Pons (tissue), 1 donor: ENCODE data around the gene PPP1R7.

Experiments
- DNase-seq: peaks from one replicate; pipeline ENCODE4 v3.0.0-alpha.2; 2016; ENCODE audit warnings: low spot score

Gene PPP1R7

DNA sequence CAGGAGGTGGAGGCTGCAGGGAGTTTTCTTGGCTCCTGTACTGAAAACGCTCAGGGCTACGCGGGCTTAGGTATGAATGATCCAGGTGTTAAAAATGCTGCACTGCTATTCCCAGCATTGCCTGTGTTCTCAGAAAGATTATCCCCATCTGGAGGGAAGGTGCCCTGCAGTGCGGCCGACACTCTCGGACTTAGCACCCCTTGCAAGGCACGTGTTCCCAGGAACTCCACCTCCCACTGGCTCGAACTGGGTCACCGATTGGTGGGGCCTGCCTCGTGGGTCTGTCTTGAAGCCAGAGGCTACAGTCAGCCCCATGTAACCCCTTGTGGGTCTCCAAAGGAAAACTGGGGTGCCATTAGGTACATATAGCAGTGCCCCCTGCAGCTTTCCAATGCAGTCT, 63.9 kb downstream of the PPP1R7 start:
- DNase-seq: no peak

DNA sequence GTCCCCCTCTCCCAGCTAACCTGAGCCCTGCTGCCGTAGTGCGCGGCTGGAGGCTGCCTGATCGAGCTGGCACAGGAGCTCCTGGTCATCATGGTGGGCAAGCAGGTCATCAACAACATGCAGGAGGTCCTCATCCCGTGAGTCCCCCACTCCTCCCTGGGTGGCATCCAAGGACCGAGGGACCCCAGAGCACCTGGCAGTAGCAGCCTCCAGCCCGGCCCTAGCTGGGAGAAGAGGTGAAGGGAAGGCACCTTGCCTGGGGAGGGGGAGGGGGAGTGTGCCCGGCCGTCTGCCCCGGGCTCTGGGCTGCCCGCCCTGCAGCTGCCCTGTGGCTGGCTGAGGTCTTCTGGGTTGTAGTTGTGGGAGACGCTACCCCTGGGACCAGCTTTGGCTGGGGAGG, 64.5 kb downstream of the PPP1R7 start:
- DNase-seq: no peak

DNA sequence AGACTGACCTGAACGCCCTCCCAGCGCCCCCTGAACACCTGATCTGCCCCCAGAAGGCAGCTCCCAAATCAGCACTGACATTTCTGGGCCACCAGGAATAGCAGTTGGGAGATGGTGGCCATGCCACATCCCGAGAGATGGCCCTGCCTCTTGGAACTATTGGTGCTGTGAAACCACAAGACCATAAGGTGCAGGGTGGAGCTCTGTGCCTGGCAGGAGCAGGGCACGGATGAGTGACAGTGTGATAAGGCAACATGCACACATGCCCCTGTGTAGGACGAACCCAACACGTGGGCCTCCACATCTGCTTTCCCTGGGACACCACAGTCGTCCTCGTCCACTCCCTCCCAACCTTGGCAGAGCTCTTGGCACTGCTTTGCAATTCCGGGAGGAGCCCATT, 65.2 kb downstream of the PPP1R7 start:
- no peak for DNase-seq

DNA sequence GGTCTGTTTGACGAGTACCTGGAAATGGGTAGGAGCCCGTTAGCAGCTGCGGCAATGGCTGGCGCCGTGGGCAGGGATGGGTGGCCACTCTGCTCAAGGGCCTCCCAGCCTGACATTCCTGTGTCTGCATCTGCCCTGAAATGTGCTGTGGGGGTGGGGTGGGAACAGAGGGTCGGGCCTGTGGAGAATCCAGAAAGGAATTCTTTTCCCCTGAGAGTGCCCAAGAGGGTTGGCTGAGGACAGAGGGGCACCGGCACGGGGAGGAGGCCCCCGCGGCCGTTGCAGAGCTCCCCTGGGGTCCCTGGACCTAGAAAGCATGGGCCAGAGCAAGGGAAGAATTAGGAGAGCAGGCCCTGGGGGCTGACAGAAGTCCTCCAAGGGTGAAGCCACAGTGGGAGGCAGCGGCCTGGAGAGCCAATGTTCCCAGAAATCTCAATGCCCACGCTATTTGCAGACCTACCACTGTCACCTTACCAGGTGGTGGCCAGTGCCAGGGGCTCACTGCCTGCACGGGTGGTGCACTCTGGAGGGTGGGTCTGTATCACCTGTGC, 66.0 kb downstream of the PPP1R7 start:
- no peak for DNase-seq

DNA sequence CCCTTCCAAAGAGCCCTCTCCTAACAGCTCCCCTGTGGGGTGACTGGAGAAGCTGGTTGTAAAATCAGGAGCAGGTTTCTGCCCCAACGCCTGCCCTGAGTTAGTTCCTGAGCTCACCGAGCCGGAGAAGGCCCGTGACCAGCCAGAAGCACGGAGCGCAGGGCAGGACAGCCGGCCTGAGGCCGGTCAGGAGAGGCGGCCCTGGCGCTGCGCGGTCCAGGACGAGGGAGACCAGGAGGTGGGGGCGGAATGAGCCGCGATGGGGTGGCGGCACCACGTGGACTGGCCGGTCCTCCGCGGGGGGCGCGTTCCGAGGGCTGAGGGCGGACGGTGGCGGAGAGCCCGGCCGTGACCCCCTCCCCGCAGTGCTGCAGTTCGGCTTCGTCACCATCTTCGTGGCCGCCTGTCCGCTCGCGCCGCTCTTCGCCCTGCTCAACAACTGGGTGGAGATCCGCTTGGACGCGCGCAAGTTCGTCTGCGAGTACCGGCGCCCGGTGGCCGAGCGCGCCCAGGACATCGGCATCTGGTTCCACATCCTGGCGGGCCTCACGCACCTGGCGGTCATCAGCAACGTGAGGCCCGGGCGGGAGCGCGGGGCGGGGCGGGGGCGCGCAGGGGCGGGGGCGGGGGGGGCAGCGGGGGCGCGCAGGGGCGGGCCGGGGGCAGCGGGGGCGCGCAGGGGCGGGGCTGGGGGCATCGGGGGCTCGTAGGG, 67.2 kb downstream of the PPP1R7 start:
- DNase-seq: peak; percentile 54

DNA sequence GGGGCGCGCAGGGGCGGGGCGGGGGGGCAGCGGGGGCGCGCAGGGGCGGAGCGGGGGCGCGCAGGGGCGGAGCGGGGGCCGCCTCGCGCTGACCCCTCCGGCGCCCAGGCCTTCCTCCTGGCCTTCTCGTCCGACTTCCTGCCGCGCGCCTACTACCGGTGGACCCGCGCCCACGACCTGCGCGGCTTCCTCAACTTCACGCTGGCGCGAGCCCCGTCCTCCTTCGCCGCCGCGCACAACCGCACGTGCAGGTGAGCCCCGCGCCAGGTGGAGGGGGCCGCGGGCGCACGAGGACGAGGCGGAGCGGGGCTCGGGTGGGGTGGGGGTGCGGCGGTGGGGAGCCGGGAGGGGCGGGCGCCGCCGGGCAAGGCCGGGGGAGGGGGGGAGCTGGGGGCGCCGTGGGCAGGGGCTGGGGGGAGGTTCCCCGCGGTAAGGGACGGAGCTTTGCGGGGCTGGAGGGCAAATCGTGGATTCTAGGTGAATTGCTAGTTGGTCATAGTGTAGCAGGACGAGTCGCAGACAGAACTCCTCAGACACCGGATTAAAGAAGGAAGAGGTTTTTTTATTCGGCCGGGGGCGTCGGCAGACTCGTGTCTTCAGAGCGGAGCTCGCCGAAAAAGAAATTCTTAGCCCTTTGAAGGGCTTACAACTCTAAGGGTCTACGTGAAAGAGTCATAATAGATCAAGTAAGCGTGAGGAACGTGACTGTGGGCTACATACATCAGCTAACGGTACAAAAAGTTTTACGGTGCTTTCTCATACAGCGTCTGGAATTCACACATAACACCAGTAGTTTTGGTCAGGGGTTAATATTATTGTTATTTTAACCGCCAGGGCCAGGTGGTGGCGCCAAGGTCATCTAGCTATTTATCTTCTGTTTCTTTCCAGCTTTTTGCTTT, 68.1 kb downstream of the PPP1R7 start:
- DNase-seq: no peak

DNA sequence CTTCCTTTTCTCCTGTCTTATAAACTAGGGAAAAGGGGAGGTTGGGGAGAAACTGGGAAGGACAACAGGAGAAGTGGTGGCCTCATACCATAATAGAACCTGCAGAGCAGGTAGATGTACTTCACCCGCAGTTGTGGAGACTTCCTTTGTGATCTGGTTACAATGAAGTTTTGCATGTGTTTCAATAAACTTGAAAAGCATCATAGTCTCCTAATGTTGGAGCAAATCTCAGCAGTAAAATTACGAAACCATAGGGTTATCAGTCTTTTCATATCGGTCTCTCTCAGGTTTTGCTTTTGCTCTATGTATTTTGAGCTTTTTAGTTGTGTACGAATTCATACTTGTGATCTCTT, 68.7 kb downstream of the PPP1R7 start:
- DNase-seq: no peak

DNA sequence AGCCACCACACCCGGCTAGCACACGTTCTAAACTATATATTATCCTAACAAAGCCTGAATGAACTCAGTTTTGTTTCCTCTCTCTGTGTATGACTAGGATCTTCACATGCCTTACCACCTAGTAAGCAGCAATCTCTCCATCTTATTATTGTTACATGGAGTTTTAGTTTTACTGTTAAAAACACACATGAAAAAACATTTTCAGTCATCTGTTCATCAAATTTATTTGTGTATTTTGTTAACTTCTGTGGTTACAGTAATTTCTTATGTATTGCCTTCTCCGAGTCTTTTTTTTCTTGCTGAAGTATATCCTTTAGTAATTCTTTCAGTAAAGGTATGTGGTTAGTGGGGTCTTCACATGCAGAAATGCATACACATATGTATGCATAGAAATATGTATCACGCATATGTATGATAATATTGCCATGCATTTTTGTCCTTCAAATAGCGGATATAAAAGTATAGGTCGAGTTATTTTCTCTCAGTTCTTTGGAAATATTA, 69.6 kb downstream of the PPP1R7 start:
- DNase-seq: no peak

DNA sequence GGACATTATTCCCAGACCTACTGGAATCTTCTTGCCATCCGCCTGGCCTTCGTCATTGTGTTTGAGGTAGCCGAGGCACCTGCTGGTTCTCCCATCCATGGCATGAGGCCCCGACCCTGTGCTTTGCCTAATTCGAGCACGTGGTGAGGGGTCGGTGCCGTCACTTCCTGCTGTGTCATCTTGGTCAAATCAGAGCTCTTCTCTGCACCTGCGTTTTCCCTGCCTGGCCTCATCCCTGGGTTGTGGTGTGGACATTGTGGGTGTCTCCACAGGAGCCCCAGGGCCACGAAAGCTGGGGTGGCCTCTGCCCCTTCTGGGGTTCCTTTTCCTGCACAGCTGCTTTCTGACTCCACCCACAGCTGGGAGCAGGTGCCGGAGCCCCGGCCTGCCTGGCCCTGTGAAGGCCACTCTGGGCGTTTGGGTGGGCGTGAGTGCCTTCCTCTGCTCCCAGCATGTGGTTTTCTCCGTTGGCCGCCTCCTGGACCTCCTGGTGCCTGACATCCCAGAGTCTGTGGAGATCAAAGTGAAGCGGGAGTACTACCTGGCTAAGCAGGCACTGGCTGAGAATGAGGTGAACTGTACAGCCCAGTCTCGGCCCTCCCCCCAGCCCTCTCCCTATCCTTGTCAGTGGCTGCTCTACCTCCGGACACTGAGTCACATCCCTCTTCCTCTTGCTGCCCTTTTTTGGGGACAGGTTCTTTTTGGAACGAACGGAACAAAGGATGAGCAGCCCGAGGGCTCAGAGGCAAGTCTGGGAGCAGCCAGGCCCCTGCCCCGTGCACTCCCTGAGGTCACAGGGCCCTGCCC, 73.1 kb downstream of the PPP1R7 start:
- no peak for DNase-seq

DNA sequence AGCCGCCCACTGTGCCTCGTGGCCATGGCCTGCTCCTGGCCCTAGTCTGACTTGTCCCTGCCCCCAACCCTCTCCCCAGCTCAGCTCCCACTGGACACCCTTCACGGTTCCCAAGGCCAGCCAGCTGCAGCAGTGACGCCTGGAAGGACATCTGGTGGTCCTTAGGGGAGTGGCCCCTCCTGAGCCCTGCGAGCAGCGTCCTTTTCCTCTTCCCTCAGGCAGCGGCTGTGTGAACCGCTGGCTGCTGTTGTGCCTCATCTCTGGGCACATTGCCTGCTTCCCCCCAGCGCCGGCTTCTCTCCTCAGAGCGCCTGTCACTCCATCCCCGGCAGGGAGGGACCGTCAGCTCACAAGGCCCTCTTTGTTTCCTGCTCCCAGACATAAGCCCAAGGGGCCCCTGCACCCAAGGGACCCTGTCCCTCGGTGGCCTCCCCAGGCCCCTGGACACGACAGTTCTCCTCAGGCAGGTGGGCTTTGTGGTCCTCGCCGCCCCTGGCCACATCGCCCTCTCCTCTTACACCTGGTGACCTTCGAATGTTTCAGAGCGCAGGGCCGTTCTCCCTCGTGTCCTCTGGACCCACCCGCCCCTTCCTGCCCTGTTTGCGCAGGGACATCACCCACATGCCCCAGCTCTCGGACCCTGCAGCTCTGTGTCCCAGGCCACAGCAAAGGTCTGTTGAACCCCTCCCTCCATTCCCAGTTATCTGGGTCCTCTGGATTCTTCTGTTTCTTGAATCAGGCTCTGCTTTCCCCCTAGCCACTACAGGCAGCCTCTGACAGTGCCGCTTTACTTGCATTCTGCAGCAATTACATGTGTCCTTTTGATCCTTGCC, 74.0 kb downstream of the PPP1R7 start:
- DNase-seq: peak; percentile 96

DNA sequence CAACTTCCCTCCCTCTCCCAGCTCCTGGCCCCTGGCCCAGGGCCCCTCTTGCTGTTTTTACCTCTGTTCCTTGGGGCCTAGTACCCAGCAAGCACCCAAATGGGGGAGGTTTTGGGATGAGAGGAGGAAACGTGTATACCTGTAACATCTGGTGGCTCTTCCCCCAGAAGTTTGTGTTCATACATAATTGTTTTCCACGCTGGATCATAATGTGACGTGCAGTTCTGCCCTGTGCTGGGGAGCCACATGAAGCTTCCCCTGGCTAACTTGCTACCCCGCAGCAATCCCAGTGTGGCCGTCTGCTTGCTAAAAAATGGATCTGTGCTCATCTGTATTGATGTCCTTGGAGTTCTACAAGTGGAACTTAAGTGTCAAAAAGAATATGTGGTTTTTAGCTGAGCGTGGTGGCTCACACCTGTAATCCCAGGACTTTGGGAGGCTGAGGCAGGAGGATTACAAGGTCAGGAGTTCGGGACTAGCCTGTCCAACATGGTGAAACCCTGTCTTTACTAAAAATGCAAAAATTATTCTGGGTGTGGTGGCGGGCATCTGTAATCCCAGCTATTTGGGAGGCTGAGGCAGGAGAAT, 74.7 kb downstream of the PPP1R7 start:
- no peak for DNase-seq

DNA sequence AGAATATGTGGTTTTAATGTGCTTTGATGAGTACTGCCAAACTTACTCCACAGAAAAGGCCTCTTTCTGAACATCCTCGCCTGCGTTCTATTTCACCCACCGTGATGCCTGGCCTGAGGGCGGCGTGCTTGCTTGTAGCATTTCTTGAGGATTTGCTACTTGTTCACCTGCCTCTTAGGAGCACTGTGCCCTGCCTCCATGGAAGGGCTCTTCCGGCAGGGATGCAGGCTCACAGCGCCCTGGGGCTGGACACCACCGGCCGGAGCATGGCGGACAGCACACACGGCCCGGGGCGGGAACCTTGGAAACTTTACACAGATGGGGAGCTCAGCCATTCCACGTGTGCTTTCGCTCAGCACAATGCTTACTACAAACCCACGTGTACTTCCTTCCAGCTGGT, 75.3 kb downstream of the PPP1R7 start:
- no peak for DNase-seq

DNA sequence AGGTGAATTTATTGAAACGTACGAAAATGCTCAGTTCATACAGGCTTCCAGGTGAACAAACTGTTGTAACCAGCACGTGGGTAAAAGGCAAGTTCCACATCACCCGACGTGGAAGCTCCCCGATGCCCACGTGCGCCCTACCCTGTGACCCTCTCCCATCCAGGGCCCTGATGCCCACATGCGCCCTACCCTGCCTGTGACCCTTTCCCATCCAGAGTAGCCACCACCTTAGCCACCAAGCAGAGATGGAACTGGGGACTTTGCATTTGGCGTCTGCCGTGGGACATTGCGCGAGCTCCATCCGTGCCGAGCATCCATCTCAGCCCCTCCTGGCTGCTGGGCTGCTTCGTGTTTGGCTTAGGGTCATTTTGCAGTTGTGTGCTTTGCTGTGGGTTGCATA, 75.7 kb downstream of the PPP1R7 start:
- DNase-seq: no peak

DNA sequence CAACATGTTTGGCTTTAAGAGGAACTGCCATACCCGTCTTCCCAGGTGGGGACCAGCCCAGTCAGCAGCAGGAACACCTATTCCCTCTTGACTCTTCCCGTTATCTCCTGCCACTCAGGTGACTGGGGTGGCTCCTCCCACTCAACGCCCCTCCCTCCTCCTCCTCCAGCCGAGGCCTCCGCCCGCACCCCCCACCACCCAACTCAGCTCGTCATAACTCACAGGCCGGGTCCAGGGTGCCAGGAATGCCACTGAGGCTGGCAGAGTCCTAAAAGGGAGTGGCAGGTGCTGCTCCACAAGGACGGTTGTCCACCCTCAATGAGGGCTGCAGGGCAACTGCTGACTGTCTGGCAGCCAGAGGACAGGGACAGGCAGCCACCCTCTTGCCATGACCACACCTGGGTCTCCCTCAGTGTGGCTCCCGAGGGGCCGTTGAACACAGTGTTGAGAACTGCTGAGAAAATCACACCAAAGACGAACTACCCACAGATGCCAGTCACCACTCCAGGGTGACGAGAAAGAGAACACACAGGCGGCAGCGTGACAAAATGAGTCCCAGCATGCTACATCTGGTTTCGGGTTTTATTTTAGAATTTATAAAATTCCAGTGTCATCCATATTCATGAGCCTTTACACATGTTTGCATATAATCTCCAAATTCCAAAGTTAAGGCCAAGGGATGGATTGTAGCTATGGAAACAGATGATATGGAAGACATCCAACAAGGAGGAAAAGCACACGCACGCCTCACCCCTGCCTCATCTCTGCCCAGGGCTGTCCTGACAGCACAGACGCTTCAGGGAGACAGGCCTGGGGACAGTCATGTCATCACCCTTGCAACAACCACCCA, 76.7 kb downstream of the PPP1R7 start:
- DNase-seq: no peak

DNA sequence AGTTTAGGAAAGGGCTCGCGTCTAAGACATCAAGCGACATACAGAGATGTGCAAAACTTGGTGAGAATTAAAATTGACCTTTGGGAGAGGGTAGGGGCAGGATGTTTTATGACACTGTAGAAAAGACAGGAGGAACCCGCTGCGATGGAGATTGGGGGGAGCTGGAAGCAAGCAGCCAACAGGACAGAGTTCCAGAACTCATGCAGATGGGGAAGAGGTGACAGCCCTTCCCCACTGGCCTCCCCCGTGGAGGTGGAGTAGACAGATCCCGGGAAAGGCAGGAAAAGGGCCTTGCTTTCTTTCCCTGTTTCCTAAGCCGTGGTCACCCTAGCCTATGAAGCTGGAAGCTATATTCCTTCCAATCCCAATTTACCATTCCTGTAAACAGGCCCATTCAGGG, 77.3 kb downstream of the PPP1R7 start:
- no peak for DNase-seq

DNA sequence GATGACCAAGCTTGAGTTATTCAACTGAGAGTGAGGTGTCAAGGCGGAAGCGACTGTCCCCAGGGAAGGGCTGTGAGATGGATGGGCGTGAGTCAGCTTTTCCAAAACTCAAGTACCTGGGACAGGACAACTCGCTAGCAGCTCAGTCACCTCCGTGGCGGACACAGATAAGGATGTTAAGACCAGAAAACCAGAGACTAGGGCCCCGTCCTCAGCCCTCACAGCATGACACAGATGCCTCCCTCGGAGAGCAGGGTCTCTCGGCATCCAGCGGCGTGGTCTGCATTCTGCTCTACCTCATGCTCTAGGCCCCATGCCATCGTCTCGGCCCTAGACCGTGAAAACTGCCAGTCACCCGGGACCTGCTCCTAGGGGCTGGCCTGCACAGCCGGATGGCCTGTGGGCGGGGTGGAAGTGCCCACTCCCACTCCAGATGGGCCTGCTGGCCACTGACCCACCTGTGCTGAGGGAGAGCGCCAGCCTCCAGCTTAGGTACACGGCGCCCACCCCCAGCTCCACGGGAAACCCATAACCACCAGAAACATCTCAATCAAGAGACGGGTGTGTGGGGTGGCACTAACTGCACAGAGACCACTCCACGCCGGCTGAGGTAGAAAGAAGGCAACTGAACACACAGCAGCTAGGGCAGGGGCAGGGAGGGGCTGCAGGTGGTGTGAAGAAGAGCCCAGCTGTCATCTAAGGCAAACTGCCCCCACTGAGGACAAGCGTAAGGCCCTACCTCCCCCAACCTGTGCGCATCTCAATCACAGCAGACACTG, 78.0 kb downstream of the PPP1R7 start:
- no peak for DNase-seq

DNA sequence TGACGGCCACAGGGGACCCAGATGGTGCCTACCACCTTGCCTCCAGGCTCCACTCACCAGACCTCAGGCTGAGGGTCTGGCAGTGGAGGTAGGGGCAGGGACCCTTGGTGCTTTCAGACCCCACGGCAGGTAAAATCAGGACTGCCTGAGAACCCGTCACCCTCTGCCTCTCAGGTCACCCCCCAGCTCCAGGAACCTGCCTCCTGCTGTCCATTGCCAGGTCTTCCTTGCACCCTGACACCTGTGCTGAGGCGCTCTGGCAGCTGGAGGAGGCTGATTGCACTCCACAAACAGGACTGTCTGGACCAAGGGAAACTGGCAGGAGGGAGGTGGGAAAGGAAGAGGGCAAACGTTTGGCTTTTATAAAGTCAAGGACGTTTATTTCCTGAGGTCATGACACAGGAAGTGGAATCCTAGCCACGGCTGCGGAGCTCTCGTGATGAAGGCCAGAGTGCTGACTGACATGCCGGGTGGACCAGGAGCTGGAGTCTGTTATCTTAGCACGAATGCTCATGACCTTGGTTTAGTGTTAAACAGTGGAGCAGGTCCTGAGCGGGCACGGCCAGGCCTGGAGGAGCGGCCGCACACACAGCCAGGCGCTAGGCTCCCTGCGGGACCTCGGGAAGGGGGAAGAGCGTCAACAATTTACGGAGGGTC, 78.7 kb downstream of the PPP1R7 start:
- DNase-seq: no peak

DNA sequence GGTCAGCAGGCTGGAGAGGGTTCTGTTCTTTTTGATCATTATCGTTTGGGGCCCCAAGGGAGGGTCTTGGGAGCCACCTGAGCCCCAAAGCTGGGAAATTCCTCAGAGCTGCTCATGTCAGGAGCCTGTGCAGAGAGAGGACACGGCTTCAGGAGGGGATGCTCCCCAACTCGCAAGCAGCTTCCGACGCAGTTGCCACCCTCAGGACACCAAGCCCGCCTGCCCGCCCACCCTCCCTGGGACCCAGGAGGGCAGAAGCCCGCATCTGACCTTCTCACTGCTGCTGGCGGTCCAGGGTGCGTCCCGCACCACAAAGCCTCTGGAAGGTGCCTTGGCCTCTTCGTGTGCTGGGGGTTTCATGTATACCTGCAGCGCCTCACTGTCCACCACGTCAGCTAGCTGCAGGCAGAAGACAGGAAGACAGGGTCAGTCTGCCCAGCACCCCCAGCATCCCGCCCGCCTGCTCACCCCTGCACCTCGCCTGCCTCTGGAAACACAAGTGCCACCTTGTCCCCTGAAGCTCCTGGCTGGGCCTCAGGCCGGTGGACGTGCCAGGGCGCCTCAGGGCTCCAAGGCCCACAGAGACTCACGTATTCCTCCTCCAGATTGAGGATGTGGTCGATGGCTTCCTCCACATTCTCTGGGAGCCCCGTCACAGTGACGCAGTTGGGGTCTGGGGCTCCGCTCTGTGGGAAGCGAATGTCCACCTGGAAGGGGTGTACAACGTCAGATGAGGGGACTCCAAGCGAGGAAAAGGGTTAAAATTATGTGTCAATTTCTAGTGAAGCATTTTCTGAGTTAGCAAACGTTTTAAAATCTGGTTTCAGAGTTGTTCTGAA, 79.5 kb downstream of the PPP1R7 start:
- DNase-seq: no peak
